WTC11 (cell line): Measurements from ENCODE around the gene ARPC2.

Experiments
- SMAD3 ChIP-seq: sonication (generic); formaldehyde crosslinking; IDR thresholded peaks from 2 replicates; pipeline ENCODE4 v1.8.0; 2022; ENCODE audit warnings: missing genetic modification reagents, mild to moderate bottlenecking, borderline replicate concordance
- TCF7 ChIP-seq: sonication (generic); formaldehyde crosslinking; IDR thresholded peaks from 2 replicates; pipeline ENCODE4 v1.8.0; 2022; ENCODE audit warnings: mild to moderate bottlenecking, low read depth, missing genetic modification reagents, moderate library complexity
- TF ChIP-seq, protein P1 (sequence below): fragments of 200-600 bp; IDR thresholded peaks from 2 replicates; pipeline ENCODE4 v1.8.0; 2022; ENCODE audit warnings: antibody characterized with exemption
- TF ChIP-seq, protein P2 (sequence below): sonication (generic); formaldehyde crosslinking; IDR thresholded peaks from 2 replicates; pipeline ENCODE4 v1.8.1; 2023; ENCODE audit warnings: mild to moderate bottlenecking, missing genetic modification reagents, moderate library complexity

DNA sequence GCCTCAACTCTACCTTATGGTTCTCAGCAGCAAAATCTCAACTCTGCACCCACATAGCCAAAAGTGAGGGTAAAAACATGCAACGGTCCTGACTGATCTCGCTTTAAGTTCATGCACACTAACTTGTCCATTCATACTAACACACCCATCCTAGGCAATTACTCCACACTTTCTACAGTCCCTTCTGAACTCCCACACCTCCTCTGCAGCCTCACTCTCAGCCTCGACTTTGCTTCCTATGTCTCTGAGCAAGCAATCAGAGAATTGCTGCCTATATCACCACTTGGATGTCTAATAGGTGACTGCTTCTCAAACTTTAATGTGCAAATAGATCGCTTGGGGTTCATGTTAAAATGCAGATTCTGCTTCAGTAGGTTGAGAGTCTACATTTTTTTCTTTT lies 83.2 kb downstream of the ARPC2 start:
- TF ChIP-seq, protein P1, sequence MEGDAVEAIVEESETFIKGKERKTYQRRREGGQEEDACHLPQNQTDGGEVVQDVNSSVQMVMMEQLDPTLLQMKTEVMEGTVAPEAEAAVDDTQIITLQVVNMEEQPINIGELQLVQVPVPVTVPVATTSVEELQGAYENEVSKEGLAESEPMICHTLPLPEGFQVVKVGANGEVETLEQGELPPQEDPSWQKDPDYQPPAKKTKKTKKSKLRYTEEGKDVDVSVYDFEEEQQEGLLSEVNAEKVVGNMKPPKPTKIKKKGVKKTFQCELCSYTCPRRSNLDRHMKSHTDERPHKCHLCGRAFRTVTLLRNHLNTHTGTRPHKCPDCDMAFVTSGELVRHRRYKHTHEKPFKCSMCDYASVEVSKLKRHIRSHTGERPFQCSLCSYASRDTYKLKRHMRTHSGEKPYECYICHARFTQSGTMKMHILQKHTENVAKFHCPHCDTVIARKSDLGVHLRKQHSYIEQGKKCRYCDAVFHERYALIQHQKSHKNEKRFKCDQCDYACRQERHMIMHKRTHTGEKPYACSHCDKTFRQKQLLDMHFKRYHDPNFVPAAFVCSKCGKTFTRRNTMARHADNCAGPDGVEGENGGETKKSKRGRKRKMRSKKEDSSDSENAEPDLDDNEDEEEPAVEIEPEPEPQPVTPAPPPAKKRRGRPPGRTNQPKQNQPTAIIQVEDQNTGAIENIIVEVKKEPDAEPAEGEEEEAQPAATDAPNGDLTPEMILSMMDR = no peak
- TF ChIP-seq TCF7 (CRISPR knock-in tag) (no peak), SMAD3 (CRISPR knock-in tag) (no peak)
- TF ChIP-seq, protein P2, sequence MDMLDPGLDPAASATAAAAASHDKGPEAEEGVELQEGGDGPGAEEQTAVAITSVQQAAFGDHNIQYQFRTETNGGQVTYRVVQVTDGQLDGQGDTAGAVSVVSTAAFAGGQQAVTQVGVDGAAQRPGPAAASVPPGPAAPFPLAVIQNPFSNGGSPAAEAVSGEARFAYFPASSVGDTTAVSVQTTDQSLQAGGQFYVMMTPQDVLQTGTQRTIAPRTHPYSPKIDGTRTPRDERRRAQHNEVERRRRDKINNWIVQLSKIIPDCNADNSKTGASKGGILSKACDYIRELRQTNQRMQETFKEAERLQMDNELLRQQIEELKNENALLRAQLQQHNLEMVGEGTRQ (CRISPR knock-in tag) = no peak
